SKM-1 (cell line): ENCODE measurements around the gene SSBP4.

ENCODE experiments used
- DNase-seq: peaks from one replicate; lab custom pipeline; 2025; ENCODE audit not compliant: unreplicated experiment; lab: John Stamatoyannopoulos, UW

The SSBP4 gene

DNA sequence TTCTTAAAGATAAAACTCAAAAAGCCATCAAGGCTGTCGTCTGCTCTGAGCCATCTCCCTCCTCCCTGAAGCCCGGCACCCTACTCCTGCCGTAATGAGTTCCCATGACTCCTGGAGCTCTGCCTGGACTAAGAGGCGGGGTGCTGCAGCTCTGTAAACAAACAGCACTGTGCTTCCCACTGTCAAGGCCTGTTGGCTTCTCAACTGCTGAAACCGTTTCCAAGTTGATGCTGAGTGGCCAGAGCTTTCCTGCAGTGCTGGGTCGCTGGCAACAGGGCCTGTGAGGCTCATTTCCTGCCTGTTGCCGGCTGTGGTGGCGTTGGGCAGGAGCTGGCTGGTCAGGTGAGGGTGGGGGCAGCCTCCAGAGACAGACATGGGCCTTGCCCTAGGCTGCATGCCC lies 45.4 kb downstream of the SSBP4 start:
- no peak for DNase-seq

DNA sequence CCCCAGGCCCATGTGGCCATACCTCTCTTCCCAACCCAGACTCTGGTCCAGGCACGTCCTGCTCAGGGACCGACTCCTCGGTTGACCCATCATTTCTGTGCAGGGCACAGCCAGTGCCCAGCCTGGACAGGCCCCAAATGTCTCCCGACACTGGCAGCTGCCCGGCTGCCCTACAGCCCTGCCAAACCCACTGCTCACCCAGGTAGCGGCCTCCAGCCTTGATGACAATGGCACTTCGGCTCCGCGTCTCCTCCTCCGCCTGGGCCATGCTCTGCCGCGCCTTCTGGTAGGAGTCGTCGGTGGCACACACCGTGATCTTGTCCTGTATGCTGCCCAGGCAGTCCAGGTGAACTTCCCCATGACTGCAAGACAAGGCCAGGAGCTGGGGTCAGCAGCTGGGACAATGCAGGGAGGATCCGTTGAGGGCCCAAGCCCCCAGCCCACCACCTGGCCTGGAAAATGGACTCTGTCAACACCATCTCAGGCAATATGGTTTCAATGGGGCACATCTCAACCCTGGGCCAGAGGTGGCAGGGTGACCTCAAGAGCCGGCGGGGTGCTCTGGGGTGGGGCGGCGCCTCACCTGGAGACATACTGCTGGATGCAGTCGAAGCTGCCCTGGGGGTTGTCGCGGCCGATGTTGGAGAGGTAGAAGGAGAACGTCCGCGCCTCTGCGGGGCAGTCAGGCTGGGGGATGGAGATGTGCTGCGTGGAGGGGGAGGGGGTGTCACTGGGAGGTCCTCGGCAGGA lies 46.2 kb downstream of the SSBP4 start:
- DNase-seq = no peak

GRCh38 chr19:18465964-18466339 lies 46.8 kb downstream of the SSBP4 start:
- DNase-seq = no peak

DNA sequence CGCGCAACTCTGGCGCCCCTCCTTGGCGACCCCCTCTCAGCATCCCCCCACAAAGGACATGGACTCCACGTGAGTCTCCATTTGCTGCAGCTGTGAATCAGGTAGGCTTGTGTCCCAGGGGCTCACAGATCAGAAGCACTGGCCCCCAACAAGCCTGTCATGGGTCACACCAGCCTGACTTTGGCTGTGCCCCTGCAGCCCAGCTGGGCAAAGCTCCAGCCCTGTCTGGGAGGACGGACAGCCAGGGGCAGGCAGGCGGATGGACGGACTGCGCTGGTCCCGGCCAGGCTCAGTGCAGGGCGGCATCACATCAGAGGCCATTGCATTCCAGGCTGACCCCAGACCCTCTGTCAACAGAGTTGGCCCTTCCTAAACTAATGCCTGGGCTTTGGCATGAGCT lies 47.2 kb downstream of the SSBP4 start:
- no peak for DNase-seq

DNA sequence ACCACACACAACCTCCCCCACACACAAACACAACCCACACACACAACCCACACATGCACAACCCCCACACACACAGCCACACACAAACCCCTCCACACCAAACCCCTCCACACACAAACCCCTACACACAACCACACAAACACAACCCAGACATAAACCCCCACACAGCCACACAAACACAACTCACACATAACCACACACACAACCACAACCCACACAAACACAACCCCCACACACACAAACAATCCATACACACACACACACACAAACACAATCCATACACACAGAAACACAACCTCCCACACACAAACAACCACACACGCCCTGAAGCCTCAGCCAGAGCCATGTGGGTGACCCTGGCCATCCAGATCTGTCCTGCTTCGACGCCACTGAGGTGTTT lies 48.8 kb downstream of the SSBP4 start:
- DNase-seq = no peak

GRCh38 chr19:18468517-18468916 lies 49.3 kb downstream of the SSBP4 start:
- DNase-seq = no peak

DNA sequence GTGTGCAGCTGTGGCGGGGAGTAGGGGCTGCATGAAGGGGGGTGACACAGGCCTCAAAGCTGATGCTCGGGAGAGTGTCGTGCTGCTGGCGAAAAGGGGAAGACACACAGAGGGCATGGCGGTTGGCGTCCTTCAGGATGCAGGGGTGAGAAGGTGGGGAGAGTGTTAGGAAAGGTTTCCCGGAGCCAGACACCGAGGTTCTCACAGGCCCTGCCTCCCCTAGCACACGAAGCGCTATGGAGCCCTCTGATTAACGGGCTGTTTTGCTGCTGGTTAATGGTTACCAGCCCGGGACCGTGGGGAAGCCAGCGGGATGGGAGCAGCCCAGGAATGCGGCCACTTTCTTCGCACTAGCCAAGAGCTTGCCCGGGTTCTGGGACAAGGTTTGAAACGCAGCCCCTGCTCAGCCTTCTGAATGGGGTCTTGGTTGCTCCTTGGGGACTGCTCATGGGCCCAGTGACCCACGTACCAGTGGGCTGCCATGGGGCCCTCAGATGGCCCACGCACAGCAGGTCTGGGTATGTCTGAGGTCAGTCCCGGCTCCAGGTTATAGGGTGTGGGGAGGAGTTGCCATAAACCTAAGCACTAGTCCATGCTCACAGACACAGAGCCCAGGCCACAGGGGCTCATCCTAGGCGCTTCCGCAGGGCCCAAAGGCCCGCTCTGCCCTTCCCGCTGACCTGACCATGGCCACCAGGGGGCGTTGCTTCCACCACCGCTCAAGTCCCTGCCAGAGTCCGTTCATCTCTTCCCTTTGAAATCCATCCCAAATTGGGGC lies 50.1 kb downstream of the SSBP4 start:
- peak; percentile 27 for DNase-seq

- no peak for DNase-seq
These were observed 51.6 kb downstream of the SSBP4 start for GRCh38 chr19:18470787-18471186.

- DNase-seq = no peak
These were observed 54.0 kb downstream of the SSBP4 start for GRCh38 chr19:18473003-18473705.

DNA sequence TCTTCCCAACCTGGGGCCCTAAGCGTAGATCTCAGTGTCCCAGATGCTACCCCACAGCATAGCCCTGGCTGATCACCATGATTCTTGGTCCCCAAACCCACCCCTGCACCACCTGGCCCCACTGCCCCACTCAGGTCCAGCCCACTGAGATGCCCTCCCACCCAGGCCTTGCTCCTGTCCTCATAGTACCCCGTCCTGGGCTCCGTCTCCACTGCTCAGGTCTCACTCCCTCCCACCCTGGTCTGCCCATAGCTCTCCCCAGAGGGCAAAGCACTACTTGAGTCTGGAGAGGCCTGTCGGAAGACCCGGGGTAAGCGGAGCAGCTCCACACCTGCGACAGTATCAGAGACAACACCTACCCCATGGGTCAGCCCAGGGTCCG lies 54.5 kb downstream of the SSBP4 start:
- no peak for DNase-seq

DNA sequence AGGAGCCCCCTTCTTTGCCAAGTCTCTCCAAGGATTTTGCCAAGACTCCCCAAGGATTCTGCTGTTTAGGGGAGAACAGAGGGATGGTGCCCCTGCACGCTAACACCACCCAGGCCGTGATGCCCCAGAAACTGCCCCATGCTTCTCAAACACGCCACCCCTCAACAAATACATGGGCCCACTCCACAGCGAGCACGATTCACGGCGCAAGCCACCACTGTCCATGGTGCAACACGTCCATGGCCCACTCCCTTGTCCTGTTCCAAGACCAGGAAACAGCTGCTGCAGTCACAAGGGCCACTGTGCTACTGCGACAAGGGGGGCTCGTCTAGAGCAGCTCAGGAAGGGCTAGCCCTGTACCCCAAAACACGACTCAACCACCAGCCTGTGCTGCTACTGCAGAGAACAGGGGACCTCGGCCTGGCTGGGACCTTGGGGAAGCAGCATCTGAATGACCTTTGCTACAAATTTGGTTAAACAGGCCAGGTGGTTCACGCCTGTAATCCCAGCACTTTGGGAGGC lies 55.2 kb downstream of the SSBP4 start:
- no peak for DNase-seq

DNA sequence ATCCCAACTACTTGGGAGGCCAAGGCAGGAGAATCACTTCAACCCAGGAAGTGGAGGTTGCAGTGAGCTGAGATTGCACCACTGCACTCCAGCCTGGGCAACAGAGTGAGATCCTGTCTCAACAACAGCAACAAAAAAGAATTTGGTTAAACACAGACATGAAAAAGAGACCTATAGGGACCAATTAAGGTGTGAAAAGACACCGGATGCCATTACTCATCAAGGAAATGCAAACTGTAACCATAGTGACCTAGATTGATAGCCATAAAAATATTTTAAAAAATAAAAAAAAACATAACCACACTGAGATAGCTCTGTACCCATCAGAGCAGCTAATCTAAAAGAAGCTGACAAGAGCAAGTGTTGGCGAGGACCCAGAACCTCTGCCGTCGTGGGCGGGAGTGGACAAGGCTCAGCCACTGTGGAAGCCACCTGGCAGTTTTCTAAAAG lies 55.8 kb downstream of the SSBP4 start:
- no peak for DNase-seq

DNA sequence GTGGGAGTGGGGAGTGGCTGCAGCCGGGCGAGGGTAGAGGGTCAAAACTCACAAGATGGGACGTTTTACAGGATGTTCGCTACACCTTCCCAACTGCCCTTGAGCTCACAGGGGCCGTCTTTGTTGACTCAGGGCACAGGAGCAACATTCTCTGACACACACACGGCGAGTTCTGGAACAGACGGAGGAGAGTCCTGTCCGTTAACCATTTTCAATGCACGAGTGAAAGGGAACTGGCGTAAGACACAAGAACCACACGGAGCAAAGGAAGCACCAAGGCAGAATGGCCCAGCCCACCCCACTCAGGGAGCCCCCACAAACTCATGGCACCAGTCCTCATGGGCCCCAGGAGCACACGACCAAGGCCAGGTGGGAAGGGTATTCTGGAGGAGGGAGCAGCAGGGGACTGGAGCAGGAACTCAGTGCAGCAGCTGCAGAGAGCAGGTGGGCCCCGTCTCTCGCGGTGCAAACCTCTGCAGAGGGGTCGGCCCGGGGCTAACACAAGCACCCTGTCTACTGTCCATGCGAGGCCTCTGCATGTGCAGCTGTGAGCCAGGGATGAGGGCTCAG lies 56.6 kb downstream of the SSBP4 start:
- DNase-seq = no peak

DNA sequence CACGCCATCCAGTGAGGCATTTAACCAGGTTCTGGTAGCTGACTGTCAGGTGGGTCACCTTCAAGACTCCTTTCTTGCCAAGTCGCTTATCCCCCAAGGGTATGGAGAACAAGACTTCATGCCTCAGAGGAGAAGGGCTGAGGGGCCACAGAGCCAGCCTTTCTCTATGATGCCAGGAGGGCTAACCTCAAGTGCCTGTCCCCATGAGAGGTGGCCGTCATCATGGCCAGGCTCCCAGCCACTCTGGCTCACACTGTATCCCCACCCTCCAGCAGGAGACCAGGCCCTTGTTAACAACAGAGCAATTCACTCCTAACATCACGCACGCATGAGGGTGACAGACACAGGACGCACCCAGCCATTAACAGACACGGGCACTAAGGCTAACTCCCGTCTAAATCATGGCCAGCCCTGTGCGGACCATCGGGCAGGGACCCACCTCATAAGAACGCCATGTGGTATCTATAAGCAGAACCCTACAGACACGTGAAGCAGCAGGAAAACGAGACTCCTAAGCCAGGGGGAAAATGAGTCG lies 57.4 kb downstream of the SSBP4 start:
- no peak for DNase-seq

- DNase-seq = no peak
These were observed 58.0 kb downstream of the SSBP4 start for GRCh38 chr19:18477042-18477779.

DNA sequence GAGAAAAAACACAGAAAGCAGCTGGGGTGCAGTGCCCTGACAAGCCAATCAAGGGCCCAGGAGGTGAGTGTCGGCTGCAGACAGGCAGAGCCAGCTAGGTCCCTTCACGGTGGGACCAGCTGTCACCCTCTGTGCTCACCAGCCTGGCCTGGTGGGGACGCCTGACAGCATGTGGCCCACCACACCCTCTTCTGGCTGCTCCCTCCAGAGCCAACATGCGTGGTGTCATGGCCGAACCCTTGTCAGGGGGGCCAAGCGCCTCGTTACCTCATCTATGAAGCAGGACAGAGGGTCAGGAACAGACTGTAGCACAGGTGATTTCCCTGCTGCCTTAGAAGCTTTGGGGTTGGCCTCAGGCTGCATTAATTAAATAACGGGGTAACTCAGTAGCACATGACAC lies 58.8 kb downstream of the SSBP4 start:
- DNase-seq = no peak

DNA sequence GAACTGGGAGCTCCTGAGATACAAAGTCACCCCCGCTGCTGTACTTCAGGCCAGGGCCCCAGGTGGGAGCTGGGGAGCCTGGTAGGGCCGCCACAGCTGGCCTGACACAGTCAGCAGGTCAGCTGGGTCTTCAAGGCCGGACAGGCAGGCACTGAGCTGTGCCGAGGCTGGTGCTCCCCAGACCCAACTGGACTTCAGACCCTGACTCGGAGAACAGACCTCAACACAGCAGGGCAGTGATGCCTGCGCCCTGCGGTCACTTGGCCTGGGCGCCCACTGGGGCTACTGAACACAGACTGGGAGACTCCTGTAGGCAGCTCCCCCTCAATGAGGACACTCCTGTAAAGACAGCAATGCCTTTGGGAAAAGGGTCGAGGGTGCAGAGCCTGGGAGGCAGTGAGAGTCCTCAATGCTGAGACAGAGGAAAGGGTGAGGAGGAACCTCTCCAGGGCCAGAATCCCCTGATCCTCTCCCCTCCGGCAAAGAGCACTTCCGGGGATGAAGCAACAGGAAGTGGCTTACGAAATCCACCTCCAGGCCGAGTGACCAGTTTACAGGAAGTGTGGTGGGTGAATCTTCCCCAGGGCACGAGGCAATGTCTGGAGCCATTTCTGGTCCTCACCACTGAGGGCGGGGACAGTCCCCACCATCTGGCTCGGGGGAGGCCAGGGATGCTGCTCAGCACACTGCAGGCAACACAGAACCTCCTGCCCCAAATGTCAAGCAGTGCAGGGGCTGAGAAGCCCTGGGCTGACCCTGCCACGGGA lies 59.5 kb downstream of the SSBP4 start:
- peak; percentile 95 for DNase-seq

- DNase-seq = no peak
These were observed 61.0 kb downstream of the SSBP4 start for GRCh38 chr19:18480006-18480691.
